ENCODE results near the gene KCNV2.

DNA sequence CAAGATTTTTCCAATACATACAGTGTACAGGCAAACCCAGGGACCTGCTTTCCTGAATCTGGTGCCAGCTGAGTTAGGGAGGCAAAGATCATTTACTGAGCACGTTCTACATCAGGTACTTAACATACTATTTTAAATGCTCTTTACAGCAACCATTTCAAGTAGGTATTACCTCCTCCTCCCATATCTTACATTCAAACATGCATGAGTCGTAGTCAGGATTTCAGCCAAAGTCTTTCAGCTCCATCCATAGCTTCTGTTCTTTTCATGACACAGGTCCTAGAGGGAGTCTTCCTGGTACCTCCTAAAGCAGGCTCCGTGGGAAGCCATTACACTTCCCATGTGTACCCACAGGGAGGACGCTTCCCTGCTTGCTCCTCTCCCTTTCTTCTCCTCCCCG lies 11.7 kb downstream of the KCNV2 start:
- TF ChIP-seq, protein P1, sequence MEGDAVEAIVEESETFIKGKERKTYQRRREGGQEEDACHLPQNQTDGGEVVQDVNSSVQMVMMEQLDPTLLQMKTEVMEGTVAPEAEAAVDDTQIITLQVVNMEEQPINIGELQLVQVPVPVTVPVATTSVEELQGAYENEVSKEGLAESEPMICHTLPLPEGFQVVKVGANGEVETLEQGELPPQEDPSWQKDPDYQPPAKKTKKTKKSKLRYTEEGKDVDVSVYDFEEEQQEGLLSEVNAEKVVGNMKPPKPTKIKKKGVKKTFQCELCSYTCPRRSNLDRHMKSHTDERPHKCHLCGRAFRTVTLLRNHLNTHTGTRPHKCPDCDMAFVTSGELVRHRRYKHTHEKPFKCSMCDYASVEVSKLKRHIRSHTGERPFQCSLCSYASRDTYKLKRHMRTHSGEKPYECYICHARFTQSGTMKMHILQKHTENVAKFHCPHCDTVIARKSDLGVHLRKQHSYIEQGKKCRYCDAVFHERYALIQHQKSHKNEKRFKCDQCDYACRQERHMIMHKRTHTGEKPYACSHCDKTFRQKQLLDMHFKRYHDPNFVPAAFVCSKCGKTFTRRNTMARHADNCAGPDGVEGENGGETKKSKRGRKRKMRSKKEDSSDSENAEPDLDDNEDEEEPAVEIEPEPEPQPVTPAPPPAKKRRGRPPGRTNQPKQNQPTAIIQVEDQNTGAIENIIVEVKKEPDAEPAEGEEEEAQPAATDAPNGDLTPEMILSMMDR (conservative IDR thresholded peaks at IDR 0.05; ENCODE audit: low read length): no peak
- TF ChIP-seq EZH2phosphoT487 (IDR thresholded peaks at IDR 0.05; ENCODE audit: borderline replicate concordance, low read depth, low read length): no peak
